Testis (tissue), 2 donors: Measurements from ENCODE around the gene MEIS2.

Source experiments
- CTCF ChIP-seq, 3 experiments: fragments of 450-650 bp in 2 of 3; fragments of 200-600 bp in 1 of 3; sonication (generic) in 1 of 3; IDR thresholded peaks; one replicate each; pipeline ENCODE4 v1.5.1; 2016 to 2019; ENCODE audit warnings: antibody characterized with exemption in 3 of 3, mild to moderate bottlenecking in 2 of 3, moderate library complexity in 1 of 3
- POLR2A ChIP-seq: fragments of 450-650 bp; IDR thresholded peaks from one replicate; pipeline ENCODE4 v1.6.1; 2017; ENCODE audit warnings: antibody characterized with exemption, mild to moderate bottlenecking, moderate library complexity

GRCh38 chr15:36884936-36885635, 215.3 kb downstream of the MEIS2 start:
- no peak for TF ChIP-seq CTCF (IDR thresholded peaks at IDR 0.05)
- TF ChIP-seq POLR2A, result no peak
